Prostate gland (tissue), 2 donors: ENCODE data around the gene ST14. TPM values are rescaled to one million over a fixed set of nuclear protein-coding genes. Genes with fewer than 3 reads are reported as not detected.

Experiments
- DNase-seq: peaks from one replicate; pipeline ENCODE4 v3.0.0-alpha.2; 2019; ENCODE audit warnings: low spot score
- H3K27ac ChIP-seq, 2 donors: fragments of 200-600 bp; sonication (generic); 2 replicates each; pipeline ENCODE4 v1.5.1; 2017 to 2019
- H3K27me3 ChIP-seq: fragments of 200-600 bp; sonication (generic); replicated peaks from 2 replicates; pipeline ENCODE4 v1.5.1; 2019; ENCODE audit not compliant: insufficient read depth
- H3K36me3 ChIP-seq, 2 donors: fragments of 200-600 bp; sonication (generic); 1 replicate in 1 of 2; 2 replicates in 1 of 2; pipeline versions ENCODE4 v1.5.1 to v1.8.1; 2017 to 2019
- H3K4me1 ChIP-seq: fragments of 200-600 bp; sonication (generic); replicated peaks from 2 replicates; pipeline ENCODE4 v1.5.1; 2019
- H3K4me3 ChIP-seq, 2 donors: fragments of 200-600 bp; sonication (generic); 2 replicates each; pipeline ENCODE4 v1.5.1; 2017 to 2019
- H3K9me3 ChIP-seq: fragments of 200-600 bp; sonication (generic); 2 replicates; pipeline ENCODE4 v1.5.1; 2017
- POLR2A ChIP-seq: fragments of 450-650 bp; IDR thresholded peaks from one replicate; pipeline ENCODE4 v1.6.1; 2016; ENCODE audit warnings: antibody characterized with exemption, mild to moderate bottlenecking
- POLR2AphosphoS5 ChIP-seq: sonication (generic); formaldehyde crosslinking; IDR thresholded peaks from one replicate; pipeline ENCODE4 v1.6.1; 2017; ENCODE audit warnings: antibody characterized with exemption
- WGBS: methylation state at CpG from one replicate; pipeline ENCODE4 v1.1.5; 2018; 5-methylcytosine and 5-hydroxymethylcytosine counted together
- intact Hi-C: fragments of 100-400 bp; cut with DNase I; formaldehyde crosslinking; loops from one replicate; pipeline ENCODE4 v1.14.2; 2022
- total RNA-seq, 2 donors: library from RNA; depleted of rRNA; stranded (reverse); fragments of >200 nt; gene quantifications; one replicate each; pipeline ENCODE4 v1.1.0, GENCODE V29; 2016
- TF ChIP-seq, protein P1 (sequence below), 4 experiments: fragments of 200-600 bp in 2 of 4; fragments of 450-650 bp in 2 of 4; sonication (generic) in 2 of 4; IDR thresholded peaks; 1 replicate in 3 of 4; 2 replicates in 1 of 4; pipeline ENCODE4 v1.5.1; 2016 to 2019; ENCODE audit warnings: antibody characterized with exemption in 4 of 4, mild to moderate bottlenecking in 2 of 4, moderate library complexity in 2 of 4

The ST14 gene
- total RNA-seq, 2 donors from 2014 or later: 39.8 to 114 TPM

DNA sequence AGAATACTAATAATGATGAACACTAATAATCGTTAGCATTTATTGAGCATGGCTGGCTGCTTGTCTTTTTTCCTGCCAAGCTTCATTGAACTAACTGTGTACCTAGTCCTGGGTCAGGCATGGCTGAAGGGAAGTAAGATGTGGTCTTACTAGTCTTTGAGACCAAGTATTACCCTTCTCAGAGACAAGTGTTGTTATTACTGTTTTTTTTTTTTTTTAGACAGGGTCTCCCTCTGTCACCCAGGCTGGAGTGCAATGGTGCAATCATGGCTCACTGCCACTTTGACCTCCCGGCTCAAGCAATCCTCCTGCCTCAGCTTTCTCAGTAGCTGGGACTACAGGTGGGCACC, 4.6 kb downstream of the ST14 start:
- Histone ChIP-seq H3K27ac (no peak overlapping the region), H3K36me3 (no peaks in the 10 kb centered on the region), H3K9me3 (no peaks in the 10 kb centered on the region), H3K4me1 (peaks cover 5% of the 10 kb centered on the region), H3K4me3 (no peak overlapping the region), H3K27me3 (no peaks in the 10 kb centered on the region)
- intact Hi-C loops: no loop called here
- DNase-seq: no peak
- WGBS: 88% methylated on average over 2 of the region's 2 CpGs
- TF ChIP-seq POLR2A (no peak), POLR2AphosphoS5 (no peak)
- TF ChIP-seq, protein P1, sequence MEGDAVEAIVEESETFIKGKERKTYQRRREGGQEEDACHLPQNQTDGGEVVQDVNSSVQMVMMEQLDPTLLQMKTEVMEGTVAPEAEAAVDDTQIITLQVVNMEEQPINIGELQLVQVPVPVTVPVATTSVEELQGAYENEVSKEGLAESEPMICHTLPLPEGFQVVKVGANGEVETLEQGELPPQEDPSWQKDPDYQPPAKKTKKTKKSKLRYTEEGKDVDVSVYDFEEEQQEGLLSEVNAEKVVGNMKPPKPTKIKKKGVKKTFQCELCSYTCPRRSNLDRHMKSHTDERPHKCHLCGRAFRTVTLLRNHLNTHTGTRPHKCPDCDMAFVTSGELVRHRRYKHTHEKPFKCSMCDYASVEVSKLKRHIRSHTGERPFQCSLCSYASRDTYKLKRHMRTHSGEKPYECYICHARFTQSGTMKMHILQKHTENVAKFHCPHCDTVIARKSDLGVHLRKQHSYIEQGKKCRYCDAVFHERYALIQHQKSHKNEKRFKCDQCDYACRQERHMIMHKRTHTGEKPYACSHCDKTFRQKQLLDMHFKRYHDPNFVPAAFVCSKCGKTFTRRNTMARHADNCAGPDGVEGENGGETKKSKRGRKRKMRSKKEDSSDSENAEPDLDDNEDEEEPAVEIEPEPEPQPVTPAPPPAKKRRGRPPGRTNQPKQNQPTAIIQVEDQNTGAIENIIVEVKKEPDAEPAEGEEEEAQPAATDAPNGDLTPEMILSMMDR (IDR thresholded peaks at IDR 0.05): no peak

DNA sequence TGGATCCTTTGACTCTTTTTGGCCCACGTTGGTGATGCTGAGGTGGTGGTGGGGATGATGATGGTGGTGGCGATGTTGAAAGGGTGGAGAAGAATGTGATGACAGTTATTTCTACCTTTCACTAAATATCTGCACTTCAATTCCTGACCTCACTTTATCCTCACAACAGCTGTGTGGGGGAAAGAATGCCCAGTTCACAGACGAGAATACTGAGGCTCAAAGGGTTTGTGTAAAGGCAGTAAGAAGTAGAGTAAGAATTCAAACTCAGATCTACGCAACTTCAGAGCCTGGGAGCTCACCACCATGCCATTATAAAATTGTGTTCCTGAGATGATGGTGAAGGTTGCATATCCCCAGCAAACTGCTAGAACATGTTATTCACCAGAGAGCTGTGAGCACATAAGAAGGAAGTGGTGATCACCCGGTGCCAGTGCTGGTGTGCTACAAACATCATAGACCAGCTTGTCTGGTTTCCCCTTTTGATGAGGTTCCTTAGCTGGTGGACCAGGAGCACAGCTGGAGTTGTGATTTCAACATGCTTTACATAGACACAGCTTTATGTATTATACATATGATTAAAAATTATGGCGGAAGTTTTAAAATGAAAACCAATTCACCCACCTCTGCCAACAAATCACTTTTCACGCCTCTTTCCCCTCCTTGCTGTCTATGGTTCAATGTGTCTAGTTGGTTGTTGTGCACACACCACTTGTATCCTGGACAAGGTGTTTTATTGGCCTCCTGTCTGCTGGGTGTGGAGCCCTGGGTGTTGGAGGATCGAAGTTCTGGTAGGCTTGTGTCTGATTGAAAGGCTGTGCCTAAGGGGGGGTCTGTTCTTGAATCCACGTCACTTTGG, 6.2 kb downstream of the ST14 start:
- no peak overlapping the region for H3K27ac ChIP-seq
- intact Hi-C loops: no loop called here
- H3K4me1 ChIP-seq: peaks cover 4% of the 10 kb centered on the region
- DNase-seq: no peak
- no peaks in the 10 kb centered on the region for H3K9me3 ChIP-seq
- TF ChIP-seq POLR2AphosphoS5 (no peak), POLR2A (no peak)
- TF ChIP-seq, protein P1 (IDR thresholded peaks at IDR 0.05): no peak
- 85% methylated on average over 9 of the region's 9 CpGs for WGBS
- H3K27me3 ChIP-seq: no peaks in the 10 kb centered on the region
- no peaks in the 10 kb centered on the region for H3K36me3 ChIP-seq
- H3K4me3 ChIP-seq: no peak overlapping the region

DNA sequence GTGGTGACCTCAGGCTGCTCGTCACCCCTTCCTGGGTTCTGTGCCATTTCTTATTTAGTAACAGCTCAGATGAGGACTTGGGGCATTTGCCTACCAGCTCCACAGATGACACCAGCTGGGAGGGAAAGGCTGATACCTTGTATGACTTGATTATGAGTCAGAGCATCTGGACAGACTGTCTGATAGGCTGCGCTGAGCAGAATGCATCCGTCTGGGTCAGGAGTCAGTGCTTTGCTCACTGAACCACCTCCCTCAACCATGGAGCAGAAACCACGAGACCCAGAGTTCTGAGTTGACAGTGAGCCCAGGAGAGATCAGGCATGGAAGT, 6.8 kb downstream of the ST14 start:
- H3K4me3 ChIP-seq: no peak overlapping the region
- no peak for TF ChIP-seq POLR2A
- TF ChIP-seq POLR2AphosphoS5: no peak
- TF ChIP-seq, protein P1 (IDR thresholded peaks at IDR 0.05): no peak
- H3K9me3 ChIP-seq: no peaks in the 10 kb centered on the region
- no peaks in the 10 kb centered on the region for H3K27me3 ChIP-seq
- DNase-seq: no peak
- WGBS: 75% methylated on average over 4 of the region's 4 CpGs
- H3K36me3 ChIP-seq: no peaks in the 10 kb centered on the region
- H3K27ac ChIP-seq: no peak overlapping the region
- H3K4me1 ChIP-seq: peaks cover 2% of the 10 kb centered on the region
- intact Hi-C loops: no loop called here

DNA sequence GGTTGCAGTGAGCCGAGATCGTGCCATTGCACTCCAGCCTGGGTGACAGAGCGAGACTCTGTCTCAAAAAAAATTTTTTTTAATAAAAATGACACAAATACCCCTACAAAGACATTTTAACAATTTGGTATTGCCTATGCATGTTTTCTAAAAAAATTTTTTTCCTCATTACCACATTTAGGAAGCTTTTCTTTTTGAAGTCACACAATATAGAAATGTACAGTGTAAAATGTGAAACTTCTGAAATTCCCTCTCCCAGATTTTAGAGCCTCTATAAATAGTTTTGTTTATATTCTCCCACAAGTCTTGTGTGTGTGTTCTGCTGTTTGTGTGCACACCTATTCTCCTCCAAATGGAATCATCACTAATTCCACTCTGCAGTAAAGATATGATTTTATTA, 7.6 kb downstream of the ST14 start:
- no peaks in the 10 kb centered on the region for H3K36me3 ChIP-seq

More for the DNA sequence above, 7.6 kb downstream of the ST14 start:
- peaks cover 3% of the 10 kb centered on the region for H3K4me1 ChIP-seq
- TF ChIP-seq POLR2A (no peak), POLR2AphosphoS5 (no peak)
- TF ChIP-seq, protein P1 (IDR thresholded peaks at IDR 0.05): no peak
- no peak for DNase-seq
- intact Hi-C loops: no loop called here
- no peak overlapping the region for H3K4me3 ChIP-seq
- H3K27ac ChIP-seq: no peak overlapping the region
- no peaks in the 10 kb centered on the region for H3K9me3 ChIP-seq
- no peaks in the 10 kb centered on the region for H3K27me3 ChIP-seq
- WGBS: 97% methylated on average over 3 of the region's 3 CpGs
